ENCODE data around the gene CGB7.

DNA sequence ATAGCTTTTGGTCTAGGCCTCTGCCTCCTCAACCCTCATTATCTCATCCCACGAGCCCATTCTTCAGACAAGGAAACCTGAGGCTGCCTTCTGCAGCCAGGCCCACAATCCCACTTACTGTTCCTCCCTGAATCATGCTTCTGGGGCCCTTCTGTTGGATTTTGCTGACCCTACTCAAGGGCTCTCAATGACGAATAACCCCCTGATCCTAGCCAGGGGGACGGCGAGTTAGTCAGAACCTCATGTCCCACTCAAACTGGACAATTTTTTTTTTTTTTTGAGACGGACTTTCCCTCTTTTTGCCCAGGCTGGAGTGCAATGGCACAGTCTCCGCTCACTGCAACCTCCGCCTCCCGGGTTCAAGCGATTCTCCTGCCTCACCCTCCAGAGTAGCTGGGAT lies 35.4 kb downstream of the CGB7 start:
- TF ChIP-seq, protein P1, sequence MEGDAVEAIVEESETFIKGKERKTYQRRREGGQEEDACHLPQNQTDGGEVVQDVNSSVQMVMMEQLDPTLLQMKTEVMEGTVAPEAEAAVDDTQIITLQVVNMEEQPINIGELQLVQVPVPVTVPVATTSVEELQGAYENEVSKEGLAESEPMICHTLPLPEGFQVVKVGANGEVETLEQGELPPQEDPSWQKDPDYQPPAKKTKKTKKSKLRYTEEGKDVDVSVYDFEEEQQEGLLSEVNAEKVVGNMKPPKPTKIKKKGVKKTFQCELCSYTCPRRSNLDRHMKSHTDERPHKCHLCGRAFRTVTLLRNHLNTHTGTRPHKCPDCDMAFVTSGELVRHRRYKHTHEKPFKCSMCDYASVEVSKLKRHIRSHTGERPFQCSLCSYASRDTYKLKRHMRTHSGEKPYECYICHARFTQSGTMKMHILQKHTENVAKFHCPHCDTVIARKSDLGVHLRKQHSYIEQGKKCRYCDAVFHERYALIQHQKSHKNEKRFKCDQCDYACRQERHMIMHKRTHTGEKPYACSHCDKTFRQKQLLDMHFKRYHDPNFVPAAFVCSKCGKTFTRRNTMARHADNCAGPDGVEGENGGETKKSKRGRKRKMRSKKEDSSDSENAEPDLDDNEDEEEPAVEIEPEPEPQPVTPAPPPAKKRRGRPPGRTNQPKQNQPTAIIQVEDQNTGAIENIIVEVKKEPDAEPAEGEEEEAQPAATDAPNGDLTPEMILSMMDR (IDR thresholded peaks at IDR 0.05) = no peak
- no peak for TF ChIP-seq EZH2phosphoT487 (IDR thresholded peaks at IDR 0.05)
- TF ChIP-seq EZH2 (IDR thresholded peaks at IDR 0.05) = no peak

All from neural progenitor cell (in vitro differentiated cells).